Mammary epithelial cell (primary cell): ENCODE measurements around the gene TNS4.

Experiments used
- EZH2 ChIP-seq: IDR thresholded peaks from 2 replicates; pipeline ENCODE4 v1.6.1; 2012; ENCODE audit warnings: low read length, inconsistent platforms, borderline replicate concordance
- TF ChIP-seq, protein P1 (sequence below), 2 donors: IDR thresholded peaks in 1 of 2; conservative IDR thresholded peaks in 1 of 2; 2 replicates each; pipeline ENCODE4 v1.5.1; 2011 to 2012; ENCODE audit warnings: inconsistent platforms in 2 of 2, low read length in 2 of 2, mild to moderate bottlenecking in 2 of 2, control low read depth in 1 of 2, low read depth in 1 of 2; ENCODE audit not compliant: insufficient read depth in 1 of 2; ENCODE audit errors: extremely low read depth in 1 of 2

DNA sequence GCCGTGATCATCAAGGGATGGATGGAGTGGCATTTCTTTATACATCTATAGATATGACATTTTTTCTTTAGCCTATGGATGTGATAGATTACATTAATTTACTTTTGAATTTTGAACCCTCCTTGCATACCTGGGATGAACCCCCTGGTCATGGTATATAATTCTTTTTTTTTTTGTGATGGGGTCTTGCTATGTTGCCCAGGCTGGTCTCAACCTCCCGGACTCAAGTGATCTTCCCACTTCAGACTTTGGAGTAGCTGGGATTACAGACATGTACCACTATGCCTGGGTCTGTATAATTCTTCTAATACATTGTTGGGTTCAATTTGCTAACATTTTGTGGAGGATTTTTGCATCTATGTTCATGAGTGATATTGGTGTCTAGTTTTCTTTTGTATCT is 1.7 kb upstream of the TNS4 start:
- TF ChIP-seq, protein P1, sequence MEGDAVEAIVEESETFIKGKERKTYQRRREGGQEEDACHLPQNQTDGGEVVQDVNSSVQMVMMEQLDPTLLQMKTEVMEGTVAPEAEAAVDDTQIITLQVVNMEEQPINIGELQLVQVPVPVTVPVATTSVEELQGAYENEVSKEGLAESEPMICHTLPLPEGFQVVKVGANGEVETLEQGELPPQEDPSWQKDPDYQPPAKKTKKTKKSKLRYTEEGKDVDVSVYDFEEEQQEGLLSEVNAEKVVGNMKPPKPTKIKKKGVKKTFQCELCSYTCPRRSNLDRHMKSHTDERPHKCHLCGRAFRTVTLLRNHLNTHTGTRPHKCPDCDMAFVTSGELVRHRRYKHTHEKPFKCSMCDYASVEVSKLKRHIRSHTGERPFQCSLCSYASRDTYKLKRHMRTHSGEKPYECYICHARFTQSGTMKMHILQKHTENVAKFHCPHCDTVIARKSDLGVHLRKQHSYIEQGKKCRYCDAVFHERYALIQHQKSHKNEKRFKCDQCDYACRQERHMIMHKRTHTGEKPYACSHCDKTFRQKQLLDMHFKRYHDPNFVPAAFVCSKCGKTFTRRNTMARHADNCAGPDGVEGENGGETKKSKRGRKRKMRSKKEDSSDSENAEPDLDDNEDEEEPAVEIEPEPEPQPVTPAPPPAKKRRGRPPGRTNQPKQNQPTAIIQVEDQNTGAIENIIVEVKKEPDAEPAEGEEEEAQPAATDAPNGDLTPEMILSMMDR (conservative IDR thresholded peaks at IDR 0.05 in 1 of 2, IDR thresholded peaks at IDR 0.05 in 1 of 2; ENCODE audit: extremely low read depth in 1 of 2, insufficient read depth in 1 of 2, low read depth in 1 of 2, low read length in 2 of 2): no peak
- no peak for TF ChIP-seq EZH2
